Activated CD4-positive, alpha-beta T cell treated with anti-CD3 and anti-CD28 coated beads, Interleukin-2, amount 50 U/mL, for 4 hours (primary cell): ENCODE measurements around the gene SSBP2.
"Not testable (repeated sequence)": the region's sequence is repeated elsewhere in the genome, so short reads cannot be mapped to it uniquely, and the experiment has no call there.

ENCODE experiments used
- DNase-seq, 2 experiments: peaks; one replicate each; pipeline ENCODE4 v3.0.0-alpha.2; 2020

The SSBP2 gene

GRCh38 chr5:81517462-81517861, 233.4 kb downstream of the SSBP2 start:
- DNase-seq = no peak

GRCh38 chr5:81516091-81516490, 234.8 kb downstream of the SSBP2 start:
- DNase-seq = no peak

- DNase-seq = no peak
Measured at GRCh38 chr5:81513982-81514381, 236.9 kb downstream of the SSBP2 start.

- no peak for DNase-seq
Measured at GRCh38 chr5:81513473-81513872, 237.4 kb downstream of the SSBP2 start.

GRCh38 chr5:81506900-81507588, 243.9 kb downstream of the SSBP2 start:
- DNase-seq = no peak

GRCh38 chr5:81506378-81506777, 244.5 kb downstream of the SSBP2 start:
- DNase-seq = no peak

GRCh38 chr5:81505672-81506071, 245.2 kb downstream of the SSBP2 start:
- no peak for DNase-seq

GRCh38 chr5:81503602-81504001, 247.3 kb downstream of the SSBP2 start:
- not testable (repeated sequence) for DNase-seq

- no peak for DNase-seq
Measured at GRCh38 chr5:81495286-81495685, 255.6 kb downstream of the SSBP2 start.

GRCh38 chr5:81488862-81489261, 262.0 kb downstream of the SSBP2 start:
- no peak for DNase-seq

- no peak for DNase-seq
Measured at GRCh38 chr5:81486711-81487110, 264.2 kb downstream of the SSBP2 start.

GRCh38 chr5:81482595-81482994, 268.3 kb downstream of the SSBP2 start:
- DNase-seq = no peak

- DNase-seq = not testable (repeated sequence)
Measured at GRCh38 chr5:81473395-81473794, 277.5 kb downstream of the SSBP2 start.

GRCh38 chr5:81469676-81470075, 281.2 kb downstream of the SSBP2 start:
- no peak for DNase-seq

GRCh38 chr5:81450940-81451339, 300.0 kb downstream of the SSBP2 start:
- no peak for DNase-seq

GRCh38 chr5:81435023-81435422, 315.9 kb downstream of the SSBP2 start:
- no peak for DNase-seq

- no peak for DNase-seq
Measured at GRCh38 chr5:81429985-81430384, 320.9 kb downstream of the SSBP2 start.

- no peak for DNase-seq
Measured at GRCh38 chr5:81429363-81429762, 321.5 kb downstream of the SSBP2 start.

GRCh38 chr5:81428861-81429260, 322.0 kb downstream of the SSBP2 start:
- no peak for DNase-seq

- DNase-seq = no peak
Measured at GRCh38 chr5:81428446-81428845, 322.5 kb downstream of the SSBP2 start.

- no peak for DNase-seq
Measured at GRCh38 chr5:81427566-81427965, 323.3 kb downstream of the SSBP2 start.

GRCh38 chr5:81426359-81427030, 324.4 kb downstream of the SSBP2 start:
- DNase-seq = no peak

- no peak for DNase-seq
Measured at GRCh38 chr5:81425569-81425968, 325.3 kb downstream of the SSBP2 start.

GRCh38 chr5:81424728-81425127, 326.2 kb downstream of the SSBP2 start:
- no peak for DNase-seq

GRCh38 chr5:81422671-81423070, 328.2 kb downstream of the SSBP2 start:
- no peak for DNase-seq
